ENCODE results near the gene GPC6. TPM values are rescaled to one million over a fixed set of nuclear protein-coding genes. Genes with fewer than 3 reads are reported as not detected.

The GPC6 gene
- polyA plus RNA-seq, 1 donor from 2014 or later = 9.0 TPM

- no peak overlapping the region for H3K4me3 ChIP-seq (ENCODE audit: low read length)
- no peak overlapping the region for H3K9ac ChIP-seq (ENCODE audit: low read length)
- H3K27me3 ChIP-seq (ENCODE audit: insufficient read depth, low read depth, low read length) = no peaks in the 10 kb centered on the region
- H3K79me2 ChIP-seq (replicated peaks; ENCODE audit: insufficient read depth, low read length) = no peaks in the 10 kb centered on the region
- H3K9me3 ChIP-seq (ENCODE audit: low read length) = no peaks in the 10 kb centered on the region
- TF ChIP-seq EZH2 (IDR thresholded peaks at IDR 0.05; ENCODE audit: borderline replicate concordance, insufficient read depth, low read length, poor library complexity, severe bottlenecking) = no peak
- no peak for TF ChIP-seq CTCF (IDR thresholded peaks at IDR 0.05; ENCODE audit: poor library complexity, severe bottlenecking)
- no peak for TF ChIP-seq EP300 (conservative IDR thresholded peaks at IDR 0.05; ENCODE audit: poor library complexity, severe bottlenecking)
- TF ChIP-seq RAD21 (conservative IDR thresholded peaks at IDR 0.05) = no peak
- TF ChIP-seq TAF1 (IDR thresholded peaks at IDR 0.05; ENCODE audit: low read depth) = no peak
- no peak for TF ChIP-seq MXI1 (conservative IDR thresholded peaks at IDR 0.05; ENCODE audit: poor library complexity, severe bottlenecking)
- TF ChIP-seq SMC3 (conservative IDR thresholded peaks at IDR 0.05; ENCODE audit: poor library complexity) = no peak
- TF ChIP-seq POLR2AphosphoS5 (IDR thresholded peaks at IDR 0.05) = no peak
- TF ChIP-seq REST (IDR thresholded peaks at IDR 0.05; ENCODE audit: borderline replicate concordance) = no peak
- no peaks in the 10 kb centered on the region for H3K36me3 ChIP-seq (ENCODE audit: insufficient read depth, low read length)
- H4K20me1 ChIP-seq (ENCODE audit: insufficient read depth) = no peaks in the 10 kb centered on the region
- no peaks in the 10 kb centered on the region for H3K9me2 ChIP-seq (ENCODE audit: insufficient read depth, low read length)
- no peaks in the 10 kb centered on the region for H3F3A ChIP-seq (ENCODE audit: insufficient read depth, low read length, poor library complexity, severe bottlenecking)
- no peak overlapping the region for H3K4me2 ChIP-seq (ENCODE audit: low read length)
- H2AFZ ChIP-seq (ENCODE audit: low read depth, low read length) = no peak overlapping the region
- H3K27ac ChIP-seq (ENCODE audit: low read length) = no peak overlapping the region
These were observed 332.0 kb downstream of the GPC6 start for GRCh38 chr13:93558637-93559036.

- Histone ChIP-seq H3F3A (ENCODE audit: insufficient read depth, low read length, poor library complexity, severe bottlenecking) (no peaks in the 10 kb centered on the region), H3K9me2 (ENCODE audit: insufficient read depth, low read length) (no peaks in the 10 kb centered on the region), H3K9ac (ENCODE audit: low read length) (no peak overlapping the region), H3K4me3 (ENCODE audit: low read length) (no peak overlapping the region), H3K27me3 (ENCODE audit: insufficient read depth, low read depth, low read length) (no peaks in the 10 kb centered on the region), H3K36me3 (ENCODE audit: insufficient read depth, low read length) (no peaks in the 10 kb centered on the region), H2AFZ (ENCODE audit: low read depth, low read length) (no peak overlapping the region), H3K79me2 (replicated peaks; ENCODE audit: insufficient read depth, low read length) (no peaks in the 10 kb centered on the region), H3K9me3 (ENCODE audit: low read length) (no peaks in the 10 kb centered on the region), H3K4me2 (ENCODE audit: low read length) (no peak overlapping the region), H4K20me1 (ENCODE audit: insufficient read depth) (no peaks in the 10 kb centered on the region), H3K27ac (ENCODE audit: low read length) (no peak overlapping the region)
- TF ChIP-seq EZH2 (IDR thresholded peaks at IDR 0.05; ENCODE audit: borderline replicate concordance, insufficient read depth, low read length, poor library complexity, severe bottlenecking) = no peak
- no peak for TF ChIP-seq POLR2AphosphoS5 (IDR thresholded peaks at IDR 0.05)
- TF ChIP-seq EP300 (conservative IDR thresholded peaks at IDR 0.05; ENCODE audit: poor library complexity, severe bottlenecking) = no peak
- TF ChIP-seq MXI1 (conservative IDR thresholded peaks at IDR 0.05; ENCODE audit: poor library complexity, severe bottlenecking) = no peak
- no peak for TF ChIP-seq TAF1 (IDR thresholded peaks at IDR 0.05; ENCODE audit: low read depth)
- no peak for TF ChIP-seq SMC3 (conservative IDR thresholded peaks at IDR 0.05; ENCODE audit: poor library complexity)
- TF ChIP-seq CTCF (IDR thresholded peaks at IDR 0.05; ENCODE audit: poor library complexity, severe bottlenecking) = no peak
- no peak for TF ChIP-seq REST (IDR thresholded peaks at IDR 0.05; ENCODE audit: borderline replicate concordance)
- TF ChIP-seq RAD21 (conservative IDR thresholded peaks at IDR 0.05) = no peak
These were observed 333.1 kb downstream of the GPC6 start for GRCh38 chr13:93559718-93560117.

Data from neural cell (in vitro differentiated cells).